GM20000 (cell line): ENCODE measurements around the gene NEUROD6.

Experiments
- DNase-seq: peaks from one replicate; pipeline ENCODE4 v3.0.0; 2012; ENCODE audit warnings: low spot score
- CTCF ChIP-seq: IDR thresholded peaks from 2 replicates; pipeline ENCODE4 v1.5.1; 2012; ENCODE audit warnings: mild to moderate bottlenecking, control low read depth; ENCODE audit errors: extremely low read depth, missing control alignments

NEUROD6 gene

GRCh38 chr7:31314781-31315180, 25.7 kb downstream of the NEUROD6 start:
- no peak for TF ChIP-seq CTCF

GRCh38 chr7:31312889-31313288, 27.6 kb downstream of the NEUROD6 start:
- DNase-seq, result no peak
- no peak for TF ChIP-seq CTCF

More at GRCh38 chr7:31314781-31315180, 25.7 kb downstream of the NEUROD6 start:
- DNase-seq, result no peak

GRCh38 chr7:31311552-31311951, 29.0 kb downstream of the NEUROD6 start:
- TF ChIP-seq CTCF, result no peak
- no peak for DNase-seq

GRCh38 chr7:31310321-31310935, 30.1 kb downstream of the NEUROD6 start:
- DNase-seq, result no peak
- no peak for TF ChIP-seq CTCF

GRCh38 chr7:31309407-31309806, 31.1 kb downstream of the NEUROD6 start:
- no peak for TF ChIP-seq CTCF
- DNase-seq, result no peak

GRCh38 chr7:31308652-31309051, 31.9 kb downstream of the NEUROD6 start:
- no peak for TF ChIP-seq CTCF
- no peak for DNase-seq

- no peak for DNase-seq
- no peak for TF ChIP-seq CTCF
Observed at GRCh38 chr7:31307972-31308371, 32.6 kb downstream of the NEUROD6 start.
